ENCODE measurements around the gene PRDM11. TPM values are rescaled to one million over a fixed set of nuclear protein-coding genes. Genes with fewer than 3 reads are reported as not detected.

The PRDM11 gene
- total RNA-seq, 4 donors from 2014 or later: 4.4 to 10.7 (median 7.0) TPM

DNA sequence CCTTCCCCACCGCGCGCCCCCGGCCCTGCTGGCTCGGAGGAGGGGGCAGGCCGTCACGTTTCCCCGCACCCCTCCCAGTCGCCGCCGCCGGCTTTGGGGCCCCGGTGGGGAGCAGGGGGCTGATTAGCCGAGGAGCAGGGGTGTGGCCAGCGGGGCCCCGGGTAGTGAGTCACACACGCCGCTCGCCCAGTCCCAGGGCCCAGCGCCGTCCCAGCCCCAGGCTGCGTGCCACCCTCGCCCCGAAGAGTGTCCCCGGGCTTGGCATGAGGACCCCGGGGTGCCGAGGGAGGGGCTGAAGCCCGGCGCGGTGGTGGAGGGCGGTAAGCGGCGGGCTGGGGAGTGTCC lies 34.4 kb downstream of the PRDM11 start:
- peak overlapping the region; percentile 62 to 93 (median 80) for H3K27ac ChIP-seq
- TF ChIP-seq, protein P1, sequence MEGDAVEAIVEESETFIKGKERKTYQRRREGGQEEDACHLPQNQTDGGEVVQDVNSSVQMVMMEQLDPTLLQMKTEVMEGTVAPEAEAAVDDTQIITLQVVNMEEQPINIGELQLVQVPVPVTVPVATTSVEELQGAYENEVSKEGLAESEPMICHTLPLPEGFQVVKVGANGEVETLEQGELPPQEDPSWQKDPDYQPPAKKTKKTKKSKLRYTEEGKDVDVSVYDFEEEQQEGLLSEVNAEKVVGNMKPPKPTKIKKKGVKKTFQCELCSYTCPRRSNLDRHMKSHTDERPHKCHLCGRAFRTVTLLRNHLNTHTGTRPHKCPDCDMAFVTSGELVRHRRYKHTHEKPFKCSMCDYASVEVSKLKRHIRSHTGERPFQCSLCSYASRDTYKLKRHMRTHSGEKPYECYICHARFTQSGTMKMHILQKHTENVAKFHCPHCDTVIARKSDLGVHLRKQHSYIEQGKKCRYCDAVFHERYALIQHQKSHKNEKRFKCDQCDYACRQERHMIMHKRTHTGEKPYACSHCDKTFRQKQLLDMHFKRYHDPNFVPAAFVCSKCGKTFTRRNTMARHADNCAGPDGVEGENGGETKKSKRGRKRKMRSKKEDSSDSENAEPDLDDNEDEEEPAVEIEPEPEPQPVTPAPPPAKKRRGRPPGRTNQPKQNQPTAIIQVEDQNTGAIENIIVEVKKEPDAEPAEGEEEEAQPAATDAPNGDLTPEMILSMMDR (IDR thresholded peaks at IDR 0.05): no peak
- TF ChIP-seq POLR2A (IDR thresholded peaks at IDR 0.05): peak in 1 of 2 donors; percentile 43
- H3K4me3 ChIP-seq: peak overlapping the region; percentile 48 to 88 (median 63)

DNA sequence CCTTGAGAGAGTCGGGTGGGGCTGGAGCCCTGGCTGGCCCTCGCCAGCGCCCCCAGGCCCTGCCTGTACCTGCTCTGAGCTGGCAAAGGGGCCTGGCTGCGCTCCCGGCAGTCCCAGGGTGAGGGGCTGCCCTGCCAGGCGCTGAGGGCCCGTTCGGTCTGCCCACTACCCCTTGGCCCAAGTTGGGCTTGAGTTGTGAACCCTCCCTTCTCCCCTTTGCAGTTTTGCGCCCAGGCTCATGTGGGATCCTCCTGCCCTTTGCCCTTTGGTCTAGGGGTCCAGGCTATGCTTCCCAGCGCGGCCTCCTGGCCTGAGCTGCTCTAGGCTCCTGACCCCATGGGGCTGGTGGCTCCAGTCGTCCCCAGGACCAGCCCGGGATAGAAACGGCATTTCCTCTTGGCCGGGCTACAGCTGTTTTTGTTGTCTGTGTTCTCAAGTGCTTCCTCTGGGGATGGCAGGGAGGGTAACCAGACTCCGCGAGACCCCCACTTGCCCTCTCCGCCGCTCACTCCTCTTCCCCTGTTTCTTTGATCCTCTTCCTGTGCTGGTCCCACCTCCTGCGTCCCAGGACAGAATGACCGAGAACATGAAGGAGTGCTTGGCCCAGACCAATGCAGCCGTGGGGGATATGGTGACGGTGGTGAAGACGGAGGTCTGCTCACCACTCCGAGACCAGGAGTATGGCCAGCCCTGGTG lies 34.9 kb downstream of the PRDM11 start:
- DNase-seq: no peak
- Histone ChIP-seq H3K27me3 (no peaks in the 10 kb centered on the region), H3K4me3 (peak overlapping the region; percentile 48 to 88 (median 63)), H3K27ac (peak overlapping the region; percentile 62 to 93 (median 80)), H3K9me3 (no peaks in the 10 kb centered on the region), H3K36me3 (no peaks in the 10 kb centered on the region), H3K4me1 (peaks cover 0 to 13% (median 8%) of the 10 kb centered on the region in 4 donors)
- TF ChIP-seq, protein P1 (IDR thresholded peaks at IDR 0.05): no peak
- TF ChIP-seq POLR2A (IDR thresholded peaks at IDR 0.05): no peak

More for the DNA sequence above, 34.4 kb downstream of the PRDM11 start:
- peak in 2 of 3 donors; percentile 78 to 83 for DNase-seq
- peaks cover 0 to 13% (median 8%) of the 10 kb centered on the region in 4 donors for H3K4me1 ChIP-seq
- H3K36me3 ChIP-seq: no peaks in the 10 kb centered on the region
- H3K27me3 ChIP-seq: no peaks in the 10 kb centered on the region
- no peaks in the 10 kb centered on the region for H3K9me3 ChIP-seq

DNA sequence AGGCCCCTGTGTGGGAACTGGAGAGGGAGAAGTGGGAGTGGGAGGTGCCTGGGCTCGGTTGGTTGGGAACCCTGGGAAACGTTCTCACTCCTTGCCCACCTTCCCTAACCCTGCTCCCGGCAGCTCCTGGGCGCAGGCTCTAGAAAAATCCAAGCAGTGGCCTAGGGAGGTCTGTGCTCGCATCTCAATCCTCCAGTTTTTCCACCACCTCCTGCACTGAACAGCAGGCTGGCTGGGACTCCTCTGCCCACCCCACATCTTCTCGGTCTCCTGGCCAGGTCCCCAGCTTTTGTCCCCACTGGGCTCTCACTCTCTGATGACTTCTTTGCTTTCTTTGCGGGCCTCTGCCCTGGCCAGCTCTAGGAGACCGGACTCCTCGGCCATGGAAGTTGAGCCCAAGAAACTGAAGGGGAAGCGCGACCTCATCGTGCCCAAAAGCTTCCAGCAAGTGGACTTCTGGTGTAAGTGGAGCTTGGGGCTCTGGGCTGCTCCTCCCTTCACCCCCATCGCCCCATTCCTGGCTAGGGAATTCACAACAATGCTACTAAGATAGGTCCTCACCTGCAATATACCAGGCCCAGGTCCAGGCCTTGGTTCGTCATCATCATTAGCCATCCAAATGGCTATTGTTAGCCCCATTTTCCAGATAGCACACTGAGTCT lies 35.6 kb downstream of the PRDM11 start:
- Histone ChIP-seq H3K27ac (peak overlapping the region in 2 of 4 donors; percentile 85 to 93), H3K4me3 (no peak overlapping the region), H3K36me3 (no peaks in the 10 kb centered on the region), H3K9me3 (no peaks in the 10 kb centered on the region), H3K27me3 (no peaks in the 10 kb centered on the region), H3K4me1 (peaks cover 0 to 13% (median 8%) of the 10 kb centered on the region in 4 donors)
- TF ChIP-seq, protein P1 (IDR thresholded peaks at IDR 0.05): no peak
- no peak for TF ChIP-seq POLR2A (IDR thresholded peaks at IDR 0.05)
- no peak for DNase-seq

DNA sequence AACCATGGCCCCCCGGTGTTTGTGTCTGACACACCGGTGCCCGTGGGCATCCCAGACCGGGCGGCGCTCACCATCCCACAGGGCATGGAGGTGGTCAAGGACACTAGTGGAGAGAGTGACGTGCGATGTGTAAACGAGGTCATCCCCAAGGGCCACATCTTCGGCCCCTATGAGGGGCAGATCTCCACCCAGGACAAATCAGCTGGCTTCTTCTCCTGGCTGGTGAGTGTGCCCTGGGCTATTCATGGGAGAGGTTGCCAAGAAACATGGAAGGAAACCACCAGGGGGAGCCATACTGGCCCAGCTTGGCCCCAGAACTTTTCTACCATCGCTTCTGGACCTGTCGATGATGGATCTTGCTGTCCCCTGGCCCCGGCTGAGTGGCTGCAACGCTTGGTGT lies 36.5 kb downstream of the PRDM11 start:
- DNase-seq: peak in 1 of 3 donors; percentile 58
- Histone ChIP-seq H3K9me3 (no peaks in the 10 kb centered on the region), H3K36me3 (no peaks in the 10 kb centered on the region), H3K27ac (no peak overlapping the region), H3K4me1 (peaks cover 0 to 13% (median 8%) of the 10 kb centered on the region in 4 donors), H3K4me3 (no peak overlapping the region), H3K27me3 (no peaks in the 10 kb centered on the region)
- TF ChIP-seq POLR2A (IDR thresholded peaks at IDR 0.05): no peak
- TF ChIP-seq, protein P1 (IDR thresholded peaks at IDR 0.05): peak in 4 of 6 experiments; percentile 42 to 55 (median 50)

DNA sequence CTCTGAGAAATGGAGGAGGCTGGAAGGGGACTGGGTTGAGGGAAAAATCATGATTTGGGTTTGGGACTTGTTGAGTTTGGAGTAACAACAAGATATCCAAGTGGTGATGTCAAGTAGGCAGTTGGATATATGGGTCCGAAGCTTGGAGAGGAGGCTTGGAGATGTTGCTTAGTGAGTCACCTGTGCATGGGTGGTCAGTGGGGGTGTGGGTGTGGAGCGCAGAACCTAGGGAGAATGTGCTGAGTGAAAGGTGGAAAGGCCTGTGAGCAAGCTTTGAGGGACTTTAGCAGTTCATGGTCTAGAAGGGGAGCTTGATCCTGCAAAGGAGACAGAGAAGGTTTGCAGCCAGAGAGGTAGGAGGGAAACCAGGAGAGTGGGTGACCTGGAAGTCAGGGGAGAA lies 38.2 kb downstream of the PRDM11 start:
- TF ChIP-seq, protein P1 (IDR thresholded peaks at IDR 0.05): no peak
- no peak for TF ChIP-seq POLR2A (IDR thresholded peaks at IDR 0.05)

More for the DNA sequence above, 38.2 kb downstream of the PRDM11 start:
- Histone ChIP-seq H3K36me3 (peaks cover 0 to 6% (median 0%) of the 10 kb centered on the region in 3 donors), H3K9me3 (no peaks in the 10 kb centered on the region), H3K4me1 (peaks cover 0 to 10% (median 6%) of the 10 kb centered on the region in 4 donors), H3K4me3 (no peak overlapping the region), H3K27ac (no peak overlapping the region), H3K27me3 (no peaks in the 10 kb centered on the region)
- no peak for DNase-seq
